A549 (cell line): ENCODE results near the gene ATG4B. TPM values are rescaled to one million over a fixed set of nuclear protein-coding genes. Genes with fewer than 3 reads are reported as not detected.

Source experiments
- ATAC-seq, 2 experiments: fragments of 200-7000 bp in 1 of 2; fragments of >200 bp in 1 of 2; cut with Nextera tagmentation in 1 of 2; cut with Tn5 transposase in 1 of 2; 3 replicates each; pipeline versions ENCODE4 v1.8.0 to v1.9.1; 2018 to 2020; ENCODE audit warnings: mild to moderate bottlenecking in 1 of 2, moderate library complexity in 1 of 2
- CTCF ChIA-PET: fragments of 300-600 bp; sonication (Branson Sonifier 250); formaldehyde crosslinking; extraction: SDS; loops from one replicate; lab custom pipeline; 2021; ENCODE audit warnings: antibody characterized with exemption, inconsistent platforms; lab: Yijun Ruan, JAX
- POLR2A ChIA-PET: fragments of 350-600 bp; formaldehyde crosslinking; extraction: SDS; loops from one replicate; lab custom pipeline; 2021; ENCODE audit warnings: antibody characterized with exemption, inconsistent platforms; lab: Yijun Ruan, JAX
- DNase-seq, 2 experiments: peaks; one replicate each; pipeline versions ENCODE4 v3.0.0 to v3.0.0-alpha.2; 2011 to 2016; ENCODE audit warnings: low read depth in 1 of 2, low spot score in 1 of 2
- FAIRE-seq: peaks from 2 replicates; lab custom pipeline; 2011; peaks lifted over from hg19 to GRCh38; lab: Jason Lieb, UNC
- H3K27ac ChIP-seq, 2 experiments: fragments of >200 bp; sonication (Bioruptor Twin); formaldehyde crosslinking; 3 replicates each; pipeline ENCODE4 v1.5.1; 2016 to 2017
- H3K4me1 ChIP-seq: fragments of >200 bp; sonication (Bioruptor Twin); formaldehyde crosslinking; 3 replicates; pipeline ENCODE4 v1.6.1; 2016
- H3K4me2 ChIP-seq: fragments of >200 bp; sonication (Bioruptor Twin); formaldehyde crosslinking; 3 replicates; pipeline ENCODE4 v1.6.1; 2016
- H3K4me3 ChIP-seq: fragments of >200 bp; sonication (Bioruptor Twin); formaldehyde crosslinking; 3 replicates; pipeline ENCODE4 v1.5.1; 2016
- H3K9me3 ChIP-seq: fragments of >200 bp; sonication (Bioruptor Twin); formaldehyde crosslinking; 3 replicates; pipeline ENCODE4 v1.6.1; 2016
- BCL3 ChIP-seq: fragments of >200 bp; sonication (Bioruptor Twin); formaldehyde crosslinking; IDR thresholded peaks from 3 replicates; pipeline ENCODE4 v1.6.1; 2016
- BHLHE40 ChIP-seq: IDR thresholded peaks from 2 replicates; pipeline ENCODE4 v1.6.1; 2012; ENCODE audit warnings: low read depth, low read length, inconsistent platforms
- CEBPB ChIP-seq, 2 experiments: fragments of >200 bp in 1 of 2; sonication (Bioruptor Twin) in 1 of 2; formaldehyde crosslinking in 1 of 2; IDR thresholded peaks; 2 replicates each; pipeline ENCODE4 v1.6.1; 2012 to 2016
- E2F6 ChIP-seq: IDR thresholded peaks from 2 replicates; pipeline ENCODE4 v1.6.1; 2012; ENCODE audit warnings: low read depth, borderline replicate concordance
- EHF ChIP-seq: fragments of 250-450 bp; sonication (Bioruptor Pico); IDR thresholded peaks from 2 replicates; pipeline ENCODE4 v1.5.0; 2020; ENCODE audit warnings: mild to moderate bottlenecking
- EHMT2 ChIP-seq: fragments of 200-600 bp; sonication (generic); IDR thresholded peaks from 2 replicates; pipeline ENCODE4 v1.6.1; 2016; ENCODE audit warnings: antibody characterized with exemption, low read depth, mild to moderate bottlenecking, moderate library complexity
- FOSB ChIP-seq: fragments of 250-450 bp; sonication (Bioruptor Pico); IDR thresholded peaks from 2 replicates; pipeline ENCODE4 v1.5.0; 2020; ENCODE audit warnings: mild to moderate bottlenecking, moderate library complexity
- HEYL ChIP-seq: fragments of 250-450 bp; sonication (Bioruptor Pico); IDR thresholded peaks from 2 replicates; pipeline ENCODE4 v1.8.0; 2021; ENCODE audit warnings: mild to moderate bottlenecking, moderate library complexity
- HMGXB4 ChIP-seq: fragments of 250-450 bp; sonication (Bioruptor Pico); IDR thresholded peaks from 2 replicates; pipeline ENCODE4 v1.5.0; 2021; ENCODE audit warnings: mild to moderate bottlenecking, moderate library complexity, borderline replicate concordance
- HOXA7 ChIP-seq: fragments of 250-450 bp; sonication (Bioruptor Pico); IDR thresholded peaks from 2 replicates; pipeline ENCODE4 v1.5.0; 2020; ENCODE audit warnings: mild to moderate bottlenecking, moderate library complexity
- HOXB5 ChIP-seq: fragments of 250-450 bp; sonication (Bioruptor Pico); IDR thresholded peaks from 2 replicates; pipeline ENCODE4 v1.5.0; 2020; ENCODE audit warnings: mild to moderate bottlenecking, moderate library complexity
- MAFK ChIP-seq: fragments of 450-650 bp; IDR thresholded peaks from 2 replicates; pipeline ENCODE4 v1.6.1; 2014; ENCODE audit not compliant: partially characterized antibody
- NFE2L2 ChIP-seq: fragments of 150-350 bp; conservative IDR thresholded peaks from 2 replicates; pipeline ENCODE4 v1.6.1; 2014; ENCODE audit warnings: low read length
- NPAS2 ChIP-seq: fragments of 250-450 bp; sonication (Bioruptor Pico); IDR thresholded peaks from 2 replicates; pipeline ENCODE4 v1.8.0; 2022; ENCODE audit warnings: mild to moderate bottlenecking, moderate library complexity, borderline replicate concordance
- PHF8 ChIP-seq: fragments of 200-600 bp; sonication (generic); IDR thresholded peaks from 2 replicates; pipeline ENCODE4 v1.6.1; 2016; ENCODE audit warnings: low read depth, mild to moderate bottlenecking, antibody characterized with exemption, moderate library complexity, borderline replicate concordance
- RNF2 ChIP-seq: fragments of 200-600 bp; sonication (generic); IDR thresholded peaks from 2 replicates; pipeline ENCODE4 v1.6.1; 2016; ENCODE audit warnings: low read depth, mild to moderate bottlenecking, antibody characterized with exemption, moderate library complexity, borderline replicate concordance
- SMC3 ChIP-seq: fragments of >200 bp; sonication (Bioruptor Twin); formaldehyde crosslinking; IDR thresholded peaks from 3 replicates; pipeline ENCODE4 v1.6.1; 2018; ENCODE audit warnings: inconsistent platforms
- SREBF2 ChIP-seq: fragments of 450-650 bp; IDR thresholded peaks from 2 replicates; pipeline ENCODE4 v1.6.1; 2014; ENCODE audit warnings: mild to moderate bottlenecking, moderate library complexity
- TP53 ChIP-seq: fragments of 250-450 bp; sonication (Bioruptor Pico); IDR thresholded peaks from 2 replicates; pipeline ENCODE4 v1.5.0; 2021; ENCODE audit warnings: mild to moderate bottlenecking, moderate library complexity
- ZFP36 ChIP-seq: fragments of 450-650 bp; IDR thresholded peaks from 2 replicates; pipeline ENCODE4 v1.6.1; 2014; ENCODE audit warnings: borderline replicate concordance; ENCODE audit not compliant: partially characterized antibody
- WGBS: methylation state at CpG from one replicate; pipeline ENCODE4 v1.1.6; 2017; ENCODE audit errors: missing lambda C conversion rate; 5-methylcytosine and 5-hydroxymethylcytosine counted together
- polyA plus RNA-seq, 4 experiments: library from polyadenylated mRNA; depleted of rRNA in 3 of 4; stranded (reverse); fragments of >200 nt; fragmentation: RNase III in 1 of 4; extraction: RNeasy Plus Mini Kit Qiagen cat#74134 plus additional on column Dnase treatment in 1 of 4; gene quantifications; 2 replicates in 3 of 4; 3 replicates in 1 of 4; pipeline ENCODE4 v1.2.3, GENCODE V29; 2011 to 2017

The ATG4B gene
- polyA plus RNA-seq, 2 of the 4 experiments (the other 2 are of a cell fraction), result 70.3 to 75.2 TPM

GRCh38 chr2:241649404-241649803, 11.9 kb downstream of the ATG4B start:
- no peak overlapping the region for H3K27ac ChIP-seq
- POLR2A ChIA-PET, result no interaction called here
- no peak for TF ChIP-seq HMGXB4 (CRISPR knock-in tag)
- no peak for TF ChIP-seq NPAS2 (CRISPR knock-in tag)
- TF ChIP-seq BHLHE40, result no peak
- no peak for TF ChIP-seq EHMT2
- no peak for TF ChIP-seq HEYL (CRISPR knock-in tag)
- no peak for TF ChIP-seq FOSB (CRISPR knock-in tag)
- TF ChIP-seq NFE2L2, result no peak
- no peak for TF ChIP-seq HOXB5 (CRISPR knock-in tag)
- no peak for TF ChIP-seq RNF2
- TF ChIP-seq BCL3, result no peak
- TF ChIP-seq TP53, result no peak
- no peak for TF ChIP-seq HOXA7
- no peak for TF ChIP-seq E2F6
- no peak for TF ChIP-seq MAFK
- no peak for TF ChIP-seq CEBPB (IDR thresholded peaks at IDR 0.05)
- TF ChIP-seq SREBF2, result no peak
- TF ChIP-seq, all 56 proteins: peak for 0
- no peak for ATAC-seq
- 97% methylated on average over 4 of the region's 4 CpGs for WGBS
- DNase-seq, result no peak
- Histone ChIP-seq H3K9me3 (no peaks in the 10 kb centered on the region), H3K4me1 (no peaks in the 10 kb centered on the region), H3K4me3 (no peak overlapping the region), H3K4me2 (no peak overlapping the region)
- no peak for FAIRE-seq
- CTCF ChIA-PET, result interaction anchor here (1.4 to 6.1 kb wide), 3 partner anchors 9 to 28 kb away, joined by 3 to 44 read pairs (median 4); no protein-coding TSS in a partner anchor

- no peak overlapping the region for H3K4me3 ChIP-seq
- no peak overlapping the region for H3K4me2 ChIP-seq
- ATAC-seq (no peak), FAIRE-seq (no peak), DNase-seq (no peak)
- ChIA-PET POLR2A (no interaction called here), CTCF (interaction anchor here (6.1 kb wide), 1 partner anchor 9 kb away, joined by 44 read pairs; no protein-coding TSS in a partner anchor)
- WGBS, result 86% methylated on average over 6 of the region's 6 CpGs
- no peak overlapping the region for H3K27ac ChIP-seq
- no peak for TF ChIP-seq SMC3
- no peak for TF ChIP-seq BCL3
- TF ChIP-seq FOSB (CRISPR knock-in tag), result no peak
- no peak for TF ChIP-seq ZFP36
- no peak for TF ChIP-seq EHF (CRISPR knock-in tag)
- no peak for TF ChIP-seq PHF8
- H3K4me1 ChIP-seq, result no peaks in the 10 kb centered on the region
- H3K9me3 ChIP-seq, result no peaks in the 10 kb centered on the region
These were observed 12.4 kb downstream of the ATG4B start for GRCh38 chr2:241649927-241650326.
